DMS 273 (cell line): Measurements from ENCODE around the gene SCARF2.
"Not testable (repeated sequence)": the region's sequence is repeated elsewhere in the genome, so short reads cannot be mapped to it uniquely, and the experiment has no call there.

Source experiments
- DNase-seq: peaks from one replicate; lab custom pipeline; 2025; ENCODE audit not compliant: unreplicated experiment; lab: John Stamatoyannopoulos, UW

SCARF2 gene

GRCh38 chr22:20463324-20464095 is 25.9 kb upstream of the SCARF2 start:
- DNase-seq: peak; percentile 84

- no peak for DNase-seq
Measured at GRCh38 chr22:20459862-20460261, 22.2 kb upstream of the SCARF2 start.

- DNase-seq: no peak
Measured at GRCh38 chr22:20459152-20459542, 21.5 kb upstream of the SCARF2 start.

- DNase-seq: no peak
Measured at GRCh38 chr22:20458530-20459151, 21.0 kb upstream of the SCARF2 start.

- no peak for DNase-seq
Measured at GRCh38 chr22:20457506-20458240, 20.0 kb upstream of the SCARF2 start.

- no peak for DNase-seq
Measured at GRCh38 chr22:20456722-20457076, 19.1 kb upstream of the SCARF2 start.

- DNase-seq: peak; percentile 80
Measured at GRCh38 chr22:20456064-20456721, 18.6 kb upstream of the SCARF2 start.

GRCh38 chr22:20455709-20456063 is 18.1 kb upstream of the SCARF2 start:
- no peak for DNase-seq

GRCh38 chr22:20453222-20453621 is 15.6 kb upstream of the SCARF2 start:
- DNase-seq: no peak

GRCh38 chr22:20451920-20452319 is 14.3 kb upstream of the SCARF2 start:
- no peak for DNase-seq

- not testable (repeated sequence) for DNase-seq
Measured at GRCh38 chr22:20451129-20451778, 13.6 kb upstream of the SCARF2 start.

GRCh38 chr22:20450551-20450906 is 12.9 kb upstream of the SCARF2 start:
- DNase-seq: no peak

GRCh38 chr22:20449819-20450550 is 12.4 kb upstream of the SCARF2 start:
- no peak for DNase-seq

GRCh38 chr22:20448630-20449029 is 11.0 kb upstream of the SCARF2 start:
- DNase-seq: no peak

- DNase-seq: no peak
Measured at GRCh38 chr22:20446383-20446970, 8.9 kb upstream of the SCARF2 start.

- no peak for DNase-seq
Measured at GRCh38 chr22:20444325-20444724, 6.7 kb upstream of the SCARF2 start.

- no peak for DNase-seq
Measured at GRCh38 chr22:20442485-20443284, 5.1 kb upstream of the SCARF2 start.

- DNase-seq: no peak
Measured at GRCh38 chr22:20441631-20442484, 4.2 kb upstream of the SCARF2 start.
